GM23338 (cell line): ENCODE results near the gene ANKZF1. TPM values are rescaled to one million over a fixed set of nuclear protein-coding genes. Genes with fewer than 3 reads are reported as not detected.

Experiments used
- ATAC-seq: fragments of 200-7000 bp; cut with Tn5 transposase; 3 replicates; pipeline ENCODE4 v1.9.1; 2020
- DNase-seq: peaks from one replicate; pipeline ENCODE4 v3.0.0-alpha.2; 2015; ENCODE audit warnings: low spot score
- H2AFZ ChIP-seq: fragments of 200-600 bp; sonication (generic); 2 replicates; pipeline ENCODE4 v1.8.0; 2016; ENCODE audit warnings: antibody characterized with exemption, mild to moderate bottlenecking, moderate library complexity
- H3F3A ChIP-seq: fragments of 200-600 bp; sonication (generic); replicated peaks from 2 replicates; pipeline ENCODE4 v1.8.0; 2017; ENCODE audit warnings: antibody characterized with exemption, mixed run types, low read depth
- H3K27ac ChIP-seq: fragments of 200-600 bp; sonication (generic); 2 replicates; pipeline ENCODE4 v1.6.1; 2016; ENCODE audit warnings: low read depth
- H3K27me3 ChIP-seq: fragments of 200-600 bp; sonication (generic); 2 replicates; pipeline ENCODE4 v1.8.0; 2016; ENCODE audit warnings: mild to moderate bottlenecking, mixed run types, moderate library complexity; ENCODE audit not compliant: insufficient read depth
- H3K36me3 ChIP-seq: fragments of 200-600 bp; sonication (generic); 2 replicates; pipeline ENCODE4 v1.8.0; 2016; ENCODE audit warnings: mild to moderate bottlenecking; ENCODE audit not compliant: insufficient read depth
- H3K4me1 ChIP-seq: fragments of 200-600 bp; sonication (generic); 2 replicates; pipeline ENCODE4 v1.8.0; 2016; ENCODE audit warnings: mild to moderate bottlenecking, moderate library complexity; ENCODE audit not compliant: insufficient read depth
- H3K4me2 ChIP-seq: fragments of 200-600 bp; sonication (generic); 2 replicates; pipeline ENCODE4 v1.7.1; 2017; ENCODE audit warnings: mixed run types
- H3K4me3 ChIP-seq: fragments of 200-600 bp; sonication (generic); 2 replicates; pipeline ENCODE4 v1.6.1; 2016; ENCODE audit warnings: mixed run types
- H3K79me2 ChIP-seq: fragments of 200-600 bp; sonication (generic); replicated peaks from 2 replicates; pipeline ENCODE4 v1.8.0; 2017; ENCODE audit warnings: mild to moderate bottlenecking; ENCODE audit not compliant: insufficient read depth
- H3K9me2 ChIP-seq: fragments of 200-600 bp; sonication (generic); 2 replicates; pipeline ENCODE4 v1.8.0; 2017; ENCODE audit not compliant: insufficient read depth
- H4K20me1 ChIP-seq: fragments of 200-600 bp; sonication (generic); replicated peaks from 2 replicates; pipeline ENCODE4 v1.8.0; 2017; ENCODE audit warnings: mild to moderate bottlenecking; ENCODE audit not compliant: insufficient read depth
- H3K27ac Mint-ChIP-seq: 2 replicates; pipeline ENCODE4 v1.8.0; 2020; ENCODE audit warnings: inconsistent platforms, mild to moderate bottlenecking, moderate library complexity, mixed read lengths
- H3K27me3 Mint-ChIP-seq: 3 replicates; pipeline ENCODE4 v1.8.0; 2022; ENCODE audit warnings: low read depth, mild to moderate bottlenecking, moderate library complexity, mixed read lengths, inconsistent platforms; ENCODE audit not compliant: insufficient read depth, poor library complexity
- H3K36me3 Mint-ChIP-seq: 3 replicates; pipeline ENCODE4 v1.8.0; 2021; ENCODE audit warnings: low read depth, mild to moderate bottlenecking, inconsistent platforms, moderate library complexity, mixed read lengths
- H3K4me1 Mint-ChIP-seq: 3 replicates; pipeline ENCODE4 v1.8.0; 2020; ENCODE audit warnings: mild to moderate bottlenecking, inconsistent platforms, mixed read lengths
- H3K4me3 Mint-ChIP-seq: 3 replicates; pipeline ENCODE4 v1.8.0; 2021; ENCODE audit warnings: moderate library complexity, mild to moderate bottlenecking, inconsistent platforms, mixed read lengths
- H3K9me3 Mint-ChIP-seq: 3 replicates; pipeline ENCODE4 v1.8.0; 2020; ENCODE audit warnings: moderate library complexity, mild to moderate bottlenecking, inconsistent platforms, mixed read lengths
- CREB1 ChIP-seq: fragments of 250-450 bp; sonication (Bioruptor Pico); IDR thresholded peaks from 2 replicates; pipeline ENCODE4 v1.5.0; 2020; ENCODE audit warnings: low read depth, mild to moderate bottlenecking, moderate library complexity
- CTCF ChIP-seq, 2 experiments: fragments of 200-600 bp in 1 of 2; sonication (generic) in 1 of 2; conservative IDR thresholded peaks; 2 replicates each; pipeline versions ENCODE4 v1.5.1 to v1.6.1; 2016 to 2017; ENCODE audit warnings: antibody characterized with exemption in 2 of 2, low read depth in 2 of 2, mild to moderate bottlenecking in 2 of 2, moderate library complexity in 1 of 2
- ETS1 ChIP-seq: IDR thresholded peaks from 2 replicates; pipeline ENCODE4 v1.6.1; 2016; ENCODE audit warnings: antibody characterized with exemption
- EZH2 ChIP-seq: fragments of 200-600 bp; sonication (generic); IDR thresholded peaks from one replicate; pipeline ENCODE4 v1.8.0; 2017; ENCODE audit warnings: antibody characterized with exemption, mild to moderate bottlenecking, low read depth; ENCODE audit not compliant: unreplicated experiment
- EZH2phosphoT487 ChIP-seq: fragments of 200-600 bp; sonication (generic); IDR thresholded peaks from one replicate; pipeline ENCODE4 v1.8.1; 2018; ENCODE audit warnings: antibody characterized with exemption; ENCODE audit not compliant: unreplicated experiment
- JUNB ChIP-seq: IDR thresholded peaks from one replicate; pipeline ENCODE4 v1.6.1; 2016; ENCODE audit warnings: antibody characterized with exemption; ENCODE audit not compliant: unreplicated experiment
- NANOG ChIP-seq: IDR thresholded peaks from 2 replicates; pipeline ENCODE4 v1.6.1; 2016; ENCODE audit warnings: antibody characterized with exemption, borderline replicate concordance
- POLR2AphosphoS5 ChIP-seq: IDR thresholded peaks from 2 replicates; pipeline ENCODE4 v1.6.1; 2016; ENCODE audit warnings: antibody characterized with exemption, low read depth
- REST ChIP-seq: IDR thresholded peaks from one replicate; pipeline ENCODE4 v1.6.1; 2018; ENCODE audit warnings: antibody characterized with exemption; ENCODE audit not compliant: unreplicated experiment
- STAT1 ChIP-seq: IDR thresholded peaks from one replicate; pipeline ENCODE4 v1.6.1; 2016; ENCODE audit warnings: antibody characterized with exemption; ENCODE audit not compliant: unreplicated experiment
- ZNF114 ChIP-seq: fragments of 250-450 bp; sonication (Bioruptor Pico); IDR thresholded peaks from 2 replicates; pipeline ENCODE4 v1.5.0; 2020; ENCODE audit warnings: mild to moderate bottlenecking, moderate library complexity
- ZNF331 ChIP-seq: fragments of 250-450 bp; sonication (Bioruptor Pico); IDR thresholded peaks from 2 replicates; pipeline ENCODE4 v1.5.0; 2020; ENCODE audit warnings: low read depth, mild to moderate bottlenecking, moderate library complexity
- polyA plus RNA-seq: library from polyadenylated mRNA; unstranded; fragments of >200 nt; fragmentation: Nextera tagmentation; extraction: Ambion mirVana; gene quantifications from 2 replicates; pipeline ENCODE4 v1.2.1, GENCODE V29; 2016
- total RNA-seq: library from RNA; depleted of rRNA; stranded (reverse); fragments of >200 nt; shearing (Covaris generic); gene quantifications from 2 replicates; pipeline ENCODE4 v1.2.3, GENCODE V29; 2014
- TF ChIP-seq, protein P1 (sequence below): fragments of 250-450 bp; sonication (Bioruptor Pico); IDR thresholded peaks from 2 replicates; pipeline ENCODE4 v1.5.0; 2020; ENCODE audit warnings: mild to moderate bottlenecking, moderate library complexity

ANKZF1 gene
- total and polyA plus RNA-seq, 2 experiments from 2014 or later: 29.9 to 61.9 TPM

- DNase-seq (no peak), ATAC-seq (no peak)
- peaks cover 11% of the 10 kb centered on the region for H3K4me1 ChIP-seq
- H3K36me3 Mint-ChIP-seq: peaks cover 44% of the 10 kb centered on the region
- peaks cover 29% of the 10 kb centered on the region for H3K27me3 Mint-ChIP-seq
- H3K9me2 ChIP-seq: no peaks in the 10 kb centered on the region
- no peaks in the 10 kb centered on the region for H3K9me3 Mint-ChIP-seq
- H2AFZ ChIP-seq: no peak overlapping the region
- H3K4me2 ChIP-seq: no peak overlapping the region
- no peaks in the 10 kb centered on the region for H4K20me1 ChIP-seq
- peaks cover 3% of the 10 kb centered on the region; the same call in 1 of the 2 replicates for H3K36me3 ChIP-seq
- H3K4me3 ChIP-seq: no peak overlapping the region
- H3K27ac Mint-ChIP-seq: peak overlapping the region; percentile 75; the same call in 1 of the 2 replicates
- no peaks in the 10 kb centered on the region; the same call in 1 of the 2 replicates for H3F3A ChIP-seq
- H3K4me1 Mint-ChIP-seq: peaks cover 49% of the 10 kb centered on the region
- H3K79me2 ChIP-seq: 0 out of 2 replicates have a peak, but pooled peaks cover 4% of the 10 kb centered on the region
- TF ChIP-seq NANOG: no peak
- TF ChIP-seq ETS1: no peak
- no peak for TF ChIP-seq EZH2
- TF ChIP-seq JUNB: no peak
- no peak for TF ChIP-seq REST
- TF ChIP-seq POLR2AphosphoS5: no peak
- TF ChIP-seq, protein P1, sequence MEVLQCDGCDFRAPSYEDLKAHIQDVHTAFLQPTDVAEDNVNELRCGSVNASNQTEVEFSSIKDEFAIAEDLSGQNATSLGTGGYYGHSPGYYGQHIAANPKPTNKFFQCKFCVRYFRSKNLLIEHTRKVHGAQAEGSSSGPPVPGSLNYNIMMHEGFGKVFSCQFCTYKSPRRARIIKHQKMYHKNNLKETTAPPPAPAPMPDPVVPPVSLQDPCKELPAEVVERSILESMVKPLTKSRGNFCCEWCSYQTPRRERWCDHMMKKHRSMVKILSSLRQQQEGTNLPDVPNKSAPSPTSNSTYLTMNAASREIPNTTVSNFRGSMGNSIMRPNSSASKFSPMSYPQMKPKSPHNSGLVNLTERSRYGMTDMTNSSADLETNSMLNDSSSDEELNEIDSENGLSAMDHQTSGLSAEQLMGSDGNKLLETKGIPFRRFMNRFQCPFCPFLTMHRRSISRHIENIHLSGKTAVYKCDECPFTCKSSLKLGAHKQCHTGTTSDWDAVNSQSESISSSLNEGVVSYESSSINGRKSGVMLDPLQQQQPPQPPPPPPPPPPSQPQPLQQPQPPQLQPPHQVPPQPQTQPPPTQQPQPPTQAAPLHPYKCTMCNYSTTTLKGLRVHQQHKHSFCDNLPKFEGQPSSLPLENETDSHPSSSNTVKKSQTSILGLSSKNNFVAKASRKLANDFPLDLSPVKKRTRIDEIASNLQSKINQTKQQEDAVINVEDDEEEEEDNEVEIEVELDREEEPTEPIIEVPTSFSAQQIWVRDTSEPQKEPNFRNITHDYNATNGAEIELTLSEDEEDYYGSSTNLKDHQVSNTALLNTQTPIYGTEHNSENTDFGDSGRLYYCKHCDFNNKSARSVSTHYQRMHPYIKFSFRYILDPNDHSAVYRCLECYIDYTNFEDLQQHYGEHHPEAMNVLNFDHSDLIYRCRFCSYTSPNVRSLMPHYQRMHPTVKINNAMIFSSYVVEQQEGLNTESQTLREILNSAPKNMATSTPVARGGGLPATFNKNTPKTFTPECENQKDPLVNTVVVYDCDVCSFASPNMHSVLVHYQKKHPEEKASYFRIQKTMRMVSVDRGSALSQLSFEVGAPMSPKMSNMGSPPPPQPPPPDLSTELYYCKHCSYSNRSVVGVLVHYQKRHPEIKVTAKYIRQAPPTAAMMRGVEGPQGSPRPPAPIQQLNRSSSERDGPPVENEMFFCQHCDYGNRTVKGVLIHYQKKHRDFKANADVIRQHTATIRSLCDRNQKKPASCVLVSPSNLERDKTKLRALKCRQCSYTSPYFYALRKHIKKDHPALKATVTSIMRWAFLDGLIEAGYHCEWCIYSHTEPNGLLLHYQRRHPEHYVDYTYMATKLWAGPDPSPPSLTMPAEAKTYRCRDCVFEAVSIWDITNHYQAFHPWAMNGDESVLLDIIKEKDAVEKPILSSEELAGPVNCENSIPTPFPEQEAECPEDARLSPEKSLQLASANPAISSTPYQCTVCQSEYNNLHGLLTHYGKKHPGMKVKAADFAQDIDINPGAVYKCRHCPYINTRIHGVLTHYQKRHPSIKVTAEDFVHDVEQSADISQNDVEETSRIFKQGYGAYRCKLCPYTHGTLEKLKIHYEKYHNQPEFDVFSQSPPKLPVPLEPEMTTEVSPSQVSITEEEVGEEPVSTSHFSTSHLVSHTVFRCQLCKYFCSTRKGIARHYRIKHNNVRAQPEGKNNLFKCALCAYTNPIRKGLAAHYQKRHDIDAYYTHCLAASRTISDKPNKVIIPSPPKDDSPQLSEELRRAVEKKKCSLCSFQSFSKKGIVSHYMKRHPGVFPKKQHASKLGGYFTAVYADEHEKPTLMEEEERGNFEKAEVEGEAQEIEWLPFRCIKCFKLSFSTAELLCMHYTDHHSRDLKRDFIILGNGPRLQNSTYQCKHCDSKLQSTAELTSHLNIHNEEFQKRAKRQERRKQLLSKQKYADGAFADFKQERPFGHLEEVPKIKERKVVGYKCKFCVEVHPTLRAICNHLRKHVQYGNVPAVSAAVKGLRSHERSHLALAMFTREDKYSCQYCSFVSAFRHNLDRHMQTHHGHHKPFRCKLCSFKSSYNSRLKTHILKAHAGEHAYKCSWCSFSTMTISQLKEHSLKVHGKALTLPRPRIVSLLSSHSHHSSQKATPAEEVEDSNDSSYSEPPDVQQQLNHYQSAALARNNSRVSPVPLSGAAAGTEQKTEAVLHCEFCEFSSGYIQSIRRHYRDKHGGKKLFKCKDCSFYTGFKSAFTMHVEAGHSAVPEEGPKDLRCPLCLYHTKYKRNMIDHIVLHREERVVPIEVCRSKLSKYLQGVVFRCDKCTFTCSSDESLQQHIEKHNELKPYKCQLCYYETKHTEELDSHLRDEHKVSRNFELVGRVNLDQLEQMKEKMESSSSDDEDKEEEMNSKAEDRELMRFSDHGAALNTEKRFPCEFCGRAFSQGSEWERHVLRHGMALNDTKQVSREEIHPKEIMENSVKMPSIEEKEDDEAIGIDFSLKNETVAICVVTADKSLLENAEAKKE: no peak
- no peak for TF ChIP-seq CREB1 (CRISPR knock-in tag)
- TF ChIP-seq ZNF331 (CRISPR knock-in tag): no peak
- no peak for TF ChIP-seq ZNF114 (CRISPR knock-in tag)
- no peak for TF ChIP-seq CTCF (conservative IDR thresholded peaks at IDR 0.05; ENCODE audit: low read depth in 2 of 2)
- no peak for TF ChIP-seq STAT1
- no peak for TF ChIP-seq EZH2phosphoT487
- H3K27ac ChIP-seq: no peak overlapping the region
- H3K27me3 ChIP-seq: peaks cover 29% of the 10 kb centered on the region
- H3K4me3 Mint-ChIP-seq: 0 out of 3 replicates have a peak overlapping the region, but pooled peaks have one; percentile 18
These were observed 20.6 kb downstream of the ANKZF1 start for GRCh38 chr2:219250049-219250781.
